NK-92 (cell line): Measurements from ENCODE around the gene PMM2.
"Not testable (repeated sequence)": the region's sequence is repeated elsewhere in the genome, so short reads cannot be mapped to it uniquely, and the experiment has no call there.

Experiments used
- DNase-seq: peaks from one replicate; lab custom pipeline; 2025; ENCODE audit not compliant: unreplicated experiment; lab: John Stamatoyannopoulos, UW

Gene PMM2

GRCh38 chr16:8797364-8798173, at the start of gene PMM2, which contains the start of gene TMEM186:
PMM2 (plus strand) TSS chr16:8797839; CDS start chr16:8797883, 44 bp downstream.
TMEM186 (minus strand) TSS chr16:8797639; CDS start chr16:8797614, 25 bp downstream.
- DNase-seq = peak; percentile 85

GRCh38 chr16:8748944-8749343, 48.7 kb upstream of the PMM2 start:
- DNase-seq = not testable (repeated sequence)

DNA sequence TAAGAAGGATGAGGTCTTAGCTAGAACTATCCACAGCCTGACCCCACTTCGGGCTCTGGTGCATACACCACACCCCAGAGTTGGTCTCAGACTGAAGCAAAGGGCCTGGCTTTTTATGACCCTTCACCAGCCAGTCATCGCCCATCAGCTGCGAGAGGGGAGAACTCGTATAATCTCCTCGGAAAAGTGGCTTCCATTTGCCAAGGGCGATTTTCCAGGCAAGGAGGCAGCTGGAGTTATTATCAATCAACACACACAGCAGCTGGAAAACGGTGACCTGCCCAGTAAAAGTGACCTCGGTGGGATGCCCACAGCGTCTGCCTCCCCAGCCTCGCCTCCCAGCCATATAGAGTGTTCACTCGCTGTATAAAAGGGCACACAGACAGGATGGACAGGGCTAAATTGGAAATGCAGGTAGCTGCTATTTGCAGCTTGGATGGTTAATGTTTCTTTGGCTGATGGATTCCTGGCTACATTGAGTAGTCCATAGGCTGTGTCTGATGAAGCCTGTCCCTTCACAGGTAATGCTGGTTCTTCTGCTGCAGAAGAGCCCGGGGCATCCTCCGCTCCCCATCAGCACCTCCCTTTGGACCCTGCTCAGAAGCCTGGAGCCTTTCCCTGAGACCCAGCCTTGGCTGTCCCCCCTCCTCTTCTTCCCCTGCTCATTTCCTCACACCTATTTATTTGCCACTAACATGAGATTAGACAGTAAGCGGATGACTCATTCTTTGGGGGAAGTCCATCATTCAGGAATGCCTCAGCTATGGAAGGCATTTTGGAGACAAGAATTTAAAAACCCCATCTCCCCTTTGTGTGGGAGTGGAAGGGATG, 45.9 kb upstream of the PMM2 start:
- DNase-seq = no peak

DNA sequence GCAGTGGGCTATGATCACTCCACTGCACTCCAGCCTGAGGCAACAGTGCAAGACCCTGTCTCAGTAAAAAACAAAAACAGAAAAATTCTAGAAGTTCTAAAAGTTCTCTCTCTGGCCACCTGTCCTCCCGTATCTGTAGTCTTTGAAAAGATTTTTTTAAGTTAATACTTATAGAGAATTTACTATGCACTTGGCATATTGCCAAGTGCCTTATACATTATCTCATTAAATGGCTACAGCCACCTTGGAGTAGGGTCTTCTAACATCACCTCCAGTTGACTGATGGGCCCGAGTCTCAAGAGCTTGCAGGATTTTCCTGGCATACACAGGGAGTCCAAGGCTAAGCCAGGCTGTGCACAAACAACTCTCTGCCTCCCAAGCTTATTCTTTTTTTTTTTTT, 44.9 kb upstream of the PMM2 start:
- DNase-seq = no peak

DNA sequence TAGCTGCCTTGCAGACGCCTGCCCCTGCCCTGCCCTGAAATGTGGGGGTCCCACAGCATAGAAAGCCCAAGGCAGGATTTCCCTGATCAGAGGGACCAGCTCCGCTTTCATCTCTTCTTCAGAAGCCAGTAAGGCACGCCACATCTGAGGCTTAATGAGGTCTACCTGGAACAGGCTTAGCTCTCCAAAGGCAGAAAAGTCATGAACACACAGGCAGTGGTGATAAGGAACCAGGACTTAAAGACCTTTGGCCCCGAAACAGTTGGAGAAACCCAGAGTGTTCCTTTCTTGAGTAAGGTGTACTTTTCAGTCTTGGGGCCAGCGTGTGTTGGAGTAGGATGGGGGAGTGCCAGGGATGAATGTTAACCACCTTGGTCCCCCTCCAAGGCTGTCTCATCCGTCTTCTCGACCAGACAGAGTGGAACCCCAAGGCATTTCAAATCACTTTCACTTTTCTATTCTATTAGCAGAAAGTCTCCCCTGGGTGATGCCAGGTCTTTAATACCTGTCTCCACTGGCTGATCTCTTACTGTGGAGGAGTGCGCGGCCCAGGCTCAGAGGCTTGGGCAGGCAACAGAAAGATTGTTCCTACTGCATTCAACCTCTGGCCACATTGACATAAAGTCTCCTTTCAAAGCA, 44.1 kb upstream of the PMM2 start:
- DNase-seq = no peak

DNA sequence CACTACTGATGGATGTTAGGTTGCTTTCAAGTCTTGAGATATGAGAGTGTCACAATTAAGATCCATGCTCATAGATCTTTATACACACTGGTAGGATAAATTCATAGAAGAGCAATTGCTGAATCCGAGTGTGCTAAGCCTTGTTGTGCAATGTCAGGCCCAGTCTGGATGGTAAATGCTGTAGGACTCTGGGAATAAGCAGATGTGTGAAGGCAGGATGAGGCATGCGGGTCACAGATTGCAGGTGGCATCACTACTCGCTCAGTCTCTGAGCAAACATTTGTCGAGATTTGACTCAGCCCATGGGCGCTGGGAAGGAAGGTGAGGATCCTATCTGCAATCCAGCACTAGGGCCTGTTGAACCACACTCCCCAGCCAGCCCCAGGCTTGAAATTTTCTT, 40.9 kb upstream of the PMM2 start:
- DNase-seq = no peak

DNA sequence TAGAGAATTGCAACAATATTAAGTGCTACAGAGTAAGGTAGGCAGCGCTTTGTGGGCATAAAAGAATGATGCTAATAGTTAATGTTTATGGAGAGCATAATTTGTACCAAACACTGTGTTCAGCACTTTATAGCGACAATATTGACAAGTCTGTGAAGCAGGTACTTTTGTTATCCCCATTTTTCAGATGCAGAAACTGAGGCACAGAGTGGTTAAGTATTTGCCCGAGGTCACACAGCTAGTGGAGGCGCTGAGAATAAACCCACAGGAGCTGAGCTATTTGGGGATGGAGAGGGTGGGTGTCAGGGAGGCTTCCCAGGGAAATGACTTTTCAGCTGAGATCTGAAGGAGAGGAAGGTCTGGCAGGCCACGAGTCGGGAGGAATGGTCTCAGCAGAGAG, 39.6 kb upstream of the PMM2 start:
- no peak for DNase-seq

- DNase-seq = no peak
Measured at GRCh38 chr16:8760021-8760420, 37.6 kb upstream of the PMM2 start.

DNA sequence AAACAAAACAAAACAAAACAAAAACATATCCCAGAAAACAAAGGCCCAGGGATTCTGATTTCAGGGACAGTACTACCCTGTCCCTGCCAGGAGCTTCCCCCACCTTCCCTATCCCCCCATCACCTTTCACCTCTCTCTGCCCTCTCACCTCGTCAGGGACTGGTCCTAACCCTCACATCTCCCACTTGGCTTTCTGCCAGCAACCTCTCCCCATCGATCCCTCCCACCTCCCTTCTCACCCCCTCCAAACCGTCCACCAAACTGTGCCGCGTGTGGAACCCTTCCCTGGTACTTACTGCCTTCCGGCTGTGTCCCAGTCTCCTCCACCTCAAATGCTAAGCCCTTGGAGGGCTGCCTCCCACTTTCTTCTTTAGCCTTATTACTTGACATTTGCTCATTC, 36.6 kb upstream of the PMM2 start:
- no peak for DNase-seq

- DNase-seq = no peak
Measured at GRCh38 chr16:8762254-8762653, 35.4 kb upstream of the PMM2 start.

DNA sequence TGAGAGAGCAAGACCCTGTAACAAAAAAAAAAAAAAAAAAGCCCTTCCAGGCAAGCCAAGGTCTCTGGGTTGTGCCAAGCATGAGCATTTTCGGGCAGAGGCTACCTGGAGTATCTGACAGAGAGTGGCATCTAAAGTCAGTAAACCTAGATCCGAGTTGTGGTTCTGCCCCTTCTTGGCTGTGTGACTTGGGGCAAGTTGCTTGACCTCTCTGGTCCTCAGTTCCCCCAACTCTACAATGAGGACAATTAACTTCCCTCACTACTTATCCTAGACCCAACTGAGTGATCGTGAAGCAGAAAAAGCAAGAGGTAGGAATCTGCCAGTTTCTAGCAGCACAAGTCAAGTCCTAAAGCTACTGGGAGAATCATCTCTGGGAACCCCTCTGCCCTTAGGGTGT, 34.6 kb upstream of the PMM2 start:
- DNase-seq = no peak

DNA sequence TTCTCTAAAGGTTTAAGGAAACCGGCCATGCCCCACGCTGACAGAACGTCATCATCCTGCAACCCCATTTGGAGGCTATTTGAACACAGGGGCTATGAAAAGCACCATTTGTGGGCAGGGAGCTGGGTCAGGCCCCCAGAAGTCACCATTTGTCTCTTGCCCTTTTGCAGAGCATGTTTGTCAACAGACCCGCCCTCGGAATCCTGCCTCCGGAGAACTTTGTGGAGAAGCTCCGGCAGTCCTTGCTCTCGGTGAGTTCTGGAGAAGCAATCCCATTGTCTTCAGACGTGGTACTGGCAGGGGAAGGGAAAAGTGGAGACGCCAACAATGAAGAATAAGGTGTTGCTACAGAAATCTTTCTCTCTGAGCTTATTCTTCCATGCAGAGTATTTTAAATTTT, 33.7 kb upstream of the PMM2 start:
- no peak for DNase-seq

DNA sequence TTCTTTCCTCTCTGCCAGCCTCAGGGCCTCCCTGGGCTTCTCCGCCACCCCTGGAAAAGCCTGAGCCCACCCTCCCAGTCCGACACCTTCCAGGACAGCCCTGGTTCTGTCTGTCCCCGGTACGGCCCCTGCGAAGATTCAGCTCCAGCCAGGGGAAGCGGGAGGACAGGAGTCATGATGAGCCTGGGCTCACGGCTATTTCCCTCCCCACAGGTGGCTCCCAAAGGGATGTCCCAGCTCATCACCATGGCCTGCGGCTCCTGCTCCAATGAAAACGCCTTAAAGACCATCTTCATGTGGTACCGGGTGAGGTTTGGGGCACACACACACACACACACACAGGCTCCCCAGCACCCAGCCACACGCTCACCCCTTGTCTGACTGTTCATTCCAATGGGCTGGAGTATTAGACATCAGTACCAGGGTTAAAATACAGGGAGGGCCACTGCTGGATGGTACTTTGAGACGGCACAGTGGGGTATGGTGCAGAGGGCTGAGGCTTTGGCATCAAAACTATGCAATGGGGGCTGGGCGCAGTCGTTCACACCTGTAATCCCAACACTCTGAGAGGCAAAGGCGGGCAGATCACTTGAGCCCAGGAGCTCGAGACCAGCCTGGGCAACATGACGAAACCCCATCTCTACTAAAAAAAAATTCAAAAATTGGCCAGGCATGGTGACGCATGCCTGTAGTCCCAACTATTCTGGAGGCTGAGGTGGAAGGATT, 33.0 kb upstream of the PMM2 start:
- DNase-seq = no peak

GRCh38 chr16:8767176-8767575, 30.5 kb upstream of the PMM2 start:
- DNase-seq = no peak

GRCh38 chr16:8768283-8768682, 29.4 kb upstream of the PMM2 start:
- DNase-seq = no peak

GRCh38 chr16:8768692-8769091, 28.9 kb upstream of the PMM2 start:
- no peak for DNase-seq

DNA sequence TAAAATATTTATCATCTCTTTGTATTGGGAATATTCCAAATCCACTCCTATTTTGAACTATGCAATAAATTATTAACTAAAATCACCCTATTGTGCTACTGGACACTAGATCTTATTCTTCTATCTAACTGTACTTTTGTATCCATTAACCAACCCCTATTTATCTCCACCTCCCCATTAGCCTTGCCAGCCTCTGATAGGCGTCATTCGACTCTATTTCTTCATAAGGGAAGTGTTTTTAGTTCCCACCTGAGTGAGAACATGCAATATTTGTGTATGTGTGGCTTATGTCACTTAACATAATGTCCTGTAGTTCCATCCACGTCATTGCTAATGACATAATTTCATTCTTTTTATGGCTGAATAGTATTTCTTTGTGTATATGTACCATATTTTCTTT, 24.1 kb upstream of the PMM2 start:
- no peak for DNase-seq

- DNase-seq = no peak
Measured at GRCh38 chr16:8774208-8774607, 23.4 kb upstream of the PMM2 start.

DNA sequence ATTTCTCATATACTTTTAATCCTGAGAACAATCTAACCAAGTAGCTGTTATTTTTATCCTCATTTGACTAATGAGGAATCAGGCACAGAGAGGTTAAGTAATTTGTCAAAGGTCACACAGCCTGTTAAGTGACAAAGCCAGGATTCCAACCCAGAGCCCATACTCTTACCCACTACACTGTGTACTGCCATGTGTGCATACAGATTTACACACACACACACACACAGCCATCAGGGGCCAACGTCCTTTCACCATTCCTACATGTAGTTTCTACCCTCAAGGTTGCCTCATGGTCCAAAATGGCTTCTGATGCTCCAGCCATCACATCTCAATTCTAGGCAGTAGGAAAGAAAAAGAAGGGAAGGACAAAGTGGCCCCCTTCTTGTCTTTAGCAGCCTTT, 22.3 kb upstream of the PMM2 start:
- no peak for DNase-seq

DNA sequence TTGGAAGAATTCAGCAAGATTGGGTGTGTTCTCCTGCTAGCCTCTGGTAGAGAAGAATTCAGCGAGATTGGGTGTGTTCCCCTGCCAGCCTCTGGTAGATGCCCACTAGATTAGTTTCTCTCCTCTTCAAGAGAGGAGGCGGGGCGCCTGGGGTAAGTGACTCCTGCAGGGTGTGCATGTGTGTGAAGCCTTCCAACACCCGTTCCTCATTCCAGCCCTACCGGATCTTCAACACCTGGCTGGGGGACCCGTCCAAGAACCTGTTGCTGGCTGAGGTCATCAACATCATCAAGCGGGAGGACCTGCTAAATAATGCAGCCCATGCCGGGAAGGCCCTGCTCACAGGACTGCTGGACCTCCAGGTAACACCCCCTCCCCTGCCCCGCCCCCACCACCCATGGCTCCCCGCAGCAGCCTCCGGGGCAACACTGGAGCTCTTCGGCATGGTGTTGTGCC, 21.5 kb upstream of the PMM2 start:
- no peak for DNase-seq

- no peak for DNase-seq
Measured at GRCh38 chr16:8777217-8777616, 20.4 kb upstream of the PMM2 start.
